Brain pericyte (primary cell): ENCODE results near the gene ELL.

ENCODE experiments used
- DNase-seq: peaks from one replicate; pipeline ENCODE4 v3.0.0-alpha.2; 2012; ENCODE audit warnings: low read depth, low spot score

The ELL gene

GRCh38 chr19:18506101-18506930 lies 15.6 kb downstream of the ELL start:
- DNase-seq = no peak

- DNase-seq = no peak
Measured at GRCh38 chr19:18504886-18505610, 16.8 kb downstream of the ELL start.

- no peak for DNase-seq
Measured at GRCh38 chr19:18503971-18504885, 17.6 kb downstream of the ELL start.

GRCh38 chr19:18503337-18503970 lies 18.4 kb downstream of the ELL start:
- DNase-seq = no peak

GRCh38 chr19:18502638-18503294 lies 19.1 kb downstream of the ELL start:
- DNase-seq = no peak

- DNase-seq = no peak
Measured at GRCh38 chr19:18502246-18502637, 19.6 kb downstream of the ELL start.

- no peak for DNase-seq
Measured at GRCh38 chr19:18501832-18502231, 20.0 kb downstream of the ELL start.

- no peak for DNase-seq
Measured at GRCh38 chr19:18501351-18501750, 20.5 kb downstream of the ELL start.

- no peak for DNase-seq
Measured at GRCh38 chr19:18500799-18501198, 21.1 kb downstream of the ELL start.

- no peak for DNase-seq
Measured at GRCh38 chr19:18500376-18500775, 21.5 kb downstream of the ELL start.

DNA sequence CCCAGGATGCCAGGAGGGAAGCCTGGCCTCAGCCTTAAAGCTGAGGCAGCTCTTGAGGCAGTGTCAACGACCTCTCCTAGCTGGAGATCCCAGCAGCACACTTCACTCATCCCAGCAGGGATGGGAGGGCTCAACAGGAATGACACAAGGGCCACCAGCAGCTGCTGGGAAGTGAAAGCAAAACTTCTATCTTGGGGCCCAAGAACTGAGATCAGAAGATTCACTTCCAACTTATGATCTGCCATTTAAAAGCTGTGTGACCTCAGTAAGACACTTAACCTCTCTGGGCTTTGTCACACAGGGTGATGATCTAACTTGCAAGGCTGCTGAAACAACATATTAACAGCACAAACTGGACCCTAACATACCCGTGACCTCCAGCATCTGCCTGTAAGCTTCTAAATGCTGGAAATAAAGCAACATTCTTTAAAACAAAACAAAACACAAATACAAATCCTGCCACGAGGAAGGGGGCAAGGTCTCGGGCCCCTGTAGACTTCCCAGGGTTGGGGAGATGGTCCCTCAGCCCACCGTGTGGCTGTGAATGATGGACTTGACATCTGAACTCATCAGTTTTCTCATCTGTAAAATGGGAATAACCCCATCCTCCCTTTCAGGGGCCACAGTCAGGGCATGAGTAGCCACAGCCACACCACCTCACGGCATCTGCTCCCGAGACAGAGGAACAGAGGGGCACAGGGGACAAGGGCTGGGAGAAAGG lies 22.7 kb downstream of the ELL start:
- DNase-seq = no peak

DNA sequence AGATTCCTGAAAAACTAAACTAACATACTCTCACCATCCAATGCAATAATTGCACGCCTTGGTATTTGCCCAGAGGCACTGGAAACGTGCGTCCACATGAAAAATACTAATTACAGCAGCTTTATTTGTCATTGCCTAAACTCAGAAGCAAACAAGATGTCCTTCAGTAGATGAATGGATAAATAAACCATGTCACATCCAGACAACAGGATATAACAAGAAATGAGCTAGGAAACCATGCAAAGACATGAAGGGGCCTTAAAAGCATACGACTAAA lies 25.0 kb downstream of the ELL start:
- DNase-seq = no peak

GRCh38 chr19:18496167-18496979 lies 25.5 kb downstream of the ELL start:
- DNase-seq = no peak

DNA sequence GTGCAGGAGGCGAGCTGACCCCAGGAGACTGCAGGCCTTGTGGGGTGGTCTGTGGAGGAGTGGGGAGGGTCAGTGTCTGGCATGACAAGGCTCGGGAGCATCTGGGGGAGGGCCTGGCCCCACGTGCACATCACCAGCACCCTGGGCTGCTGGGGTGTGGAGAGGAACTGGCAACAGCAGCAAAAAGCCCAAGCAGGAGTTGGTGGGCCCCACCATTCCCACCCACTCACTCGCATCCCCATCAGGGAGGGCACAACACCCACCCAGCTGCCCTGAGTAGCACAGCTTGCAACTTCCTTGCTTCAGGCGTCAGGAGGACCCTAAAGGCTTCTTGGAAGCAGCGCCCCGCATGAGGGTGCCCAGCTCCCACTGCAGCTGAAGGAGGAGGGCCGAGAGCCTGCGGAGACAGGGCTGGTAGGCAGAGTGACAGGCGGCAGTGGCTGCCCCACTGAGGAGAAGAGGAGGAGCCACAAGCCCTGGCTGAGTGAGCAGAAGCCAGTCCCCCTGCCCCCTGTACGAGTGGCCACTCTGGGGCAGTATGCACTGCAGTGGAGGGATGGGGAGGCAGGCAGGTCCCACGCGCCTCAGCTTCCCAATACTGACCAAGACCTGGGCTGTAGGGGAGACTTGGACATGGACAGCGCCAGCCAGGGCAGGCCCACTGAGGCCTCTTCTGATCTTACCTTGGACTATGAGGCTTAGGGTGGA lies 26.5 kb downstream of the ELL start:
- no peak for DNase-seq

GRCh38 chr19:18494267-18494607 lies 27.6 kb downstream of the ELL start:
- no peak for DNase-seq

GRCh38 chr19:18493440-18494266 lies 28.2 kb downstream of the ELL start:
- no peak for DNase-seq

DNA sequence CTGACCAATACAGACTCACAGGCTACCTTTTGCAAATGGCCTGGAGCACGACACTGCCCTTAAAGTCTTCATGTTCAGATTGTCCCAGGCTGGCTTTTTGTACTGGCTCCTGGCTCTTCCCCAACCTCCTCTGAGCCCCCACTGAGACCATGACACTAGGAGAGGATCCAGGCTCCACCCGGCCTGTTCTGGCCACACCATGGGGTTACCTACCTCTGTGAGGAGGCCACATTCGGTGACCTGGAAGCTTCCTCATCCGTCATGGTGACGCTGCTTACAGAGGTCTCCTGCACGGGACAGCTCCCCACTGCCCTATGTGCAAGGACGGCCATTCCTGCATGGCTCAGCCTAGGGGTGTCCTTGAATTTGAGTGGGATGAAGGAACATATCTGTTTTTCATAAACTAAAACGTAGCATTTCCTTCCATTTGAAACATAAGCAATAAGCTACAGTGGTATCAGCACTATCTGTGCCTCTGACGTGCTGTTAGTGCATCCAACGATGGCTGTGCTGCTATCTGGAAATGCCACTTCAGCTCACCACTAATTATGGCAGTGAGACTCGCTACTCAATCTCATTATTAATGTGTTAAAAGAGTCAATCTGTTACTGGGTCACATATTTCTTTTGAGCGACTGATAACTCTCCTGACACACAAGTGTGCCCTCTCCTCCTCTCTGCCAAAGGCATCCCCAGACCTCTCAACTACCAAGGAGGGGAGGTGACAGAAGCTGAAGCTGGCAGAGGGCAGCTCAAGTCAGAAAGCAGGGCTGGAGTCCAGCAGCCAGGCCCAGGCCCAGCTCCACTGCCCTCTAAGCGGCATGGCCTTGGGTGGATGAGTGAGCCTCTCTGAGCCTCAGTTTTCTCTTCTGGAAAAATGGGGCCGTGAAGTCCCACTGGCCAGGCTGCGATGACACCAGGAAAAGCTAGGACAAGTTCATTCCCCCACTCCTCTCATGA lies 29.6 kb downstream of the ELL start:
- DNase-seq = no peak
